Femur (tissue), 1 donor: Measurements from ENCODE around the gene PJA1.

Experiments used
- DNase-seq: peaks from one replicate; pipeline ENCODE4 v3.0.0-alpha.2; 2017

Gene PJA1

GRCh38 chrX:69163936-69164741 is 1.1 kb downstream of the PJA1 start:
- DNase-seq, result peak; percentile 52

DNA sequence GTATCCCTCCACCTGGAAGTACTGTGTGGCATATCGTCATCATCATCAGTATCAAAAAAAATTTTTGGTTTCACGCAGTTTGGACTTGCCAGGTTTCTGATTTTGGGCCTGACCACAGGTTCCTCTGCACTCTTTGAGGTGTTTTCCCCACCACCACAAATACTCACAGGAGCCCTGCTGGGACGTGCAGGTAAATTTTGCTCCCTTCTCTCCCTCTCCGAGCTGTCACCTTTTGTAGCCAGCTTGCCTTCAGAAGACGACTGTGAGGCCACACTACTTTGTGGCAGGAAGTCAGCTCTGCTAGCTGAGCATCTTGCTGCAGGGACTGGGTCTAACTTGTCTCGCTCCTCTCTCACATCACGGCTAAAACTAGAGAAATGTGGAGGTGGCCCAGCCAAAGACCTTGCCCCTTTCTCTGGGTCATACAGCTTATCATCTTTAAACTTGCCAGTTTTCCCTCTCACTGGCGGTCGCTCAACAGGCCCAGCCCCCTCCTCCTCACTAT is 2.8 kb downstream of the PJA1 start:
- peak; percentile 12 for DNase-seq

- DNase-seq, result peak; percentile 5
These were observed 3.4 kb downstream of the PJA1 start for GRCh38 chrX:69161786-69162349.

GRCh38 chrX:69161371-69161770 is 3.9 kb downstream of the PJA1 start:
- no peak for DNase-seq

GRCh38 chrX:69158166-69158980 is 6.9 kb downstream of the PJA1 start:
- DNase-seq, result peak; percentile 54

DNA sequence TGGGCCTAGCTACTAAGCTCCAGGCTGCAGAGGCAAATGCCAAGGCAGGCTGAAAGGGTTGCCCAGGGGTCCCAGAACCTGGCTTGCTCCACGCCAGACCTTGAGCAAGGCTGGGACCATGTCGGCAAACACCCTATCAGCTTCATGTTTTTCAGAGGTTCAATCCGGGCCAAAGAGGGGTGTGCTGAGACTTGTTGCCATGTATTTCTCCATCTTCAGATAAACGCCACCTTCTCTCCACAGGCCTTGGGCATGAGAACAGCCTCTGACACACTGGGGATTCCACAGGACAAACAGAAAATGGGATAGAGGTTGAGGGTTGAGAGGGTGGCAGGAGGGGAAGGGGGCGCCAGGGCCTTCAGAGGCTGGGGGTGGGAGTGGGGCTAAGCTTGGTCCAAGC is 8.6 kb downstream of the PJA1 start:
- DNase-seq, result peak; percentile 8

- DNase-seq, result peak; percentile 7
These were observed 9.3 kb downstream of the PJA1 start for GRCh38 chrX:69155786-69156520.

GRCh38 chrX:69154051-69154450 is 11.2 kb downstream of the PJA1 start:
- peak; percentile 5 for DNase-seq

GRCh38 chrX:69153060-69153730 is 12.1 kb downstream of the PJA1 start:
- peak; percentile 82 for DNase-seq

DNA sequence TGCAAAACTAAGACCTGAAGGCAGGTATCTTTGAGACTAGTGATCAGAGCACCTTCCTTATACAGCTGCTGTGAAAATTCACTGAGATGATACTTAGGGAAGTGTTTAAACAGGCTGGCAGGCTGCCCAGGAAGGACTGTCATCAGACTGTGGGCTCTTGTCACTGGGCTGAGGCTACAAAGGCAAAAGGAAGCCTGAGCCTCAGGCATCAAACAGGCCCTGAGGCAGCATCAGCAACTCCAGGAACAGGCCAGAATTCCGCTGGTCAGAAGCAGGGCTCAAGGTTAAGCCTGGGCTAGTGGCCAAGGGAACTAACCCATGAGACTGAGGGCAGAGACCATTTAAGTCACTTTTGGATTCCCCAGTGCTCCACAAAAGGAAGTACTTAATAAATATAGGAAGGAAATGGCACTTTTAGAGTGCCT is 12.8 kb downstream of the PJA1 start:
- DNase-seq, result peak; percentile 44

GRCh38 chrX:69151866-69152284 is 13.4 kb downstream of the PJA1 start:
- peak; percentile 3 for DNase-seq

- DNase-seq, result peak; percentile 11
These were observed 14.8 kb downstream of the PJA1 start for GRCh38 chrX:69150281-69150960.

- DNase-seq, result peak; percentile 11
These were observed 15.6 kb downstream of the PJA1 start for GRCh38 chrX:69149466-69150280.

GRCh38 chrX:69148946-69149345 is 16.3 kb downstream of the PJA1 start:
- DNase-seq, result peak; percentile 4

GRCh38 chrX:69146739-69147138 is 18.5 kb downstream of the PJA1 start:
- peak; percentile 1 for DNase-seq

DNA sequence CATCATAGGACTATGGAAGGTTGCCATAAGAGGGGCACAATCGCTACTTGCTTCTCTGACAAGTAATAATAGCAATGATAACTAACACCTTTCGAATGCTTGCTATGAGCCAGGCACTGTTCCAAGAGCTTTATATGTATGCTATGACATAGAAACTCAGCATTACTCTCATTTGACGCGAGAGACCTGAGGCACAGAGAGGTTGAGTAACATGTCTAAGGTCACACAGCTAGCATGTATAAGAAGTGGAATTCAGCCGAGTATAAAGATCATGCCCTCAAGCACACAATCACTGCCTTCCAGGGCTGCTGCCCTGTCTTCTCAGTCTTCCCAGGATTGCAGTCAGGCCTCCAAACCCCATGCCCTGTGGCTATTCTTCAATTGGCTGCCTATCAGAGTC is 19.5 kb downstream of the PJA1 start:
- DNase-seq, result no peak

- peak; percentile 7 for DNase-seq
These were observed 20.2 kb downstream of the PJA1 start for GRCh38 chrX:69144838-69145680.

DNA sequence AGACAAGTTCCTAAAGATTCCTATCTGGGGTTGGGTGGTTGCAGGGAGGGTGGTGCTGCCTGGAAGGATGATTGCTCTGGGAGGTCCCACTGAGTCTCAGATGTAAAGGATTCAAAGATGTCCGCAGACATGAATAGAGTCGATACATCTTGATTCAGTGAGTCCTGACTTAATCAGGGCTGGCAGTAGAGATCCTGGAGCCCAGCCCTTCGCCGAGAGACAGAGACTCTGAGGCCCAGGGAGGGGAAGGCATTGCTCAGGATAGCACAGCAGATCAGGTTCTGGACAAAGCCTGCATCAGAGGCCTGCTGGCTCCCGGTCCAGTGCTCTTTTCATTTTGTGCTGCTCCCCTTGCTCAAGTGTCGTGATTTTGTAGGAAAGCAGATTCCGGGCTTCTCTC is 21.7 kb downstream of the PJA1 start:
- no peak for DNase-seq

GRCh38 chrX:69142788-69143469 is 22.3 kb downstream of the PJA1 start:
- peak; percentile 54 for DNase-seq
